Non-pigmented ciliary epithelial cell (primary cell): ENCODE data around the gene AP2A1.
"Not testable (repeated sequence)": the region's sequence is repeated elsewhere in the genome, so short reads cannot be mapped to it uniquely, and the experiment has no call there.

Experiments
- DNase-seq: peaks from one replicate; pipeline ENCODE4 v3.0.0-alpha.2; 2010; ENCODE audit warnings: low read depth

AP2A1 gene

GRCh38 chr19:49766930-49767299 is at the start of gene AP2A1:
AP2A1 (plus strand) TSS chr19:49767001; CDS start chr19:49767134, 133 bp downstream.
- DNase-seq = no peak

DNA sequence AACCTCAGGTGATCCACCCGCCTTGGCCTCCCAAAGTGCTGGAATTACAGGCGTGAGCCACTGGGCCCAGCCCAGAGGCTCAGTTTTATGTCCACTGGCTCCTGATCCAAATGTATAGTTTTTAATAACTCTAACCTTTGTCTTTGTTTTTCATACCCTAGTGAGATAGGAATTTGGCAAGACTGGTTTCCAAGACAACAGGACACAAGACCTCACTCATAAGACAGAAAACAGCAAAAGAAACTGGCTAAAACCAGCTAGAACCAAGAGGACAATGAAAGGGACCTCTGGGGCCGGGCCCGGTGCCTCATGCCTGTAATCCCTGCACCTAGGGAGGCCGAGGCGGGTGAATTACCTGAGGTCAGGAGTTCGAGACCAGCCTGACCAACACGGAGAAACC is 48.3 kb upstream of the AP2A1 start:
- DNase-seq = no peak

DNA sequence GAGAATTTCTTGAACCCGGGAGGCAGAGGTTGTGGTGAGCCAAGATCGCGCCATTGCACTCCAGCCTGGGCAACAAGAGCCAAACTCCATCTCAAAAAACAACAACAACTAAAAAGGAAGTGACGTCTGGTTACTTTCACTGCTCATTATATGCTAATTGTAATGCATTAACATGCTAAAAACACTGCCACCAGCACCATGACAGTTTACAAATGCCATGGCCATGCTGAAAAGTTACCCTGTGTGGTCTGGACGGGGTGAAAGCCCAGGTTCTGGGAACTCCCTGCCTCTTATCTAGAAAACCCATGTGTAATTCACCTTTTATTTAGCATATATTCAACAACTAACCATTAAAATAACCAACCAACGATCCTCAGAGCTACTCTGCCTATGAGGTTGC is 47.8 kb upstream of the AP2A1 start:
- DNase-seq = no peak

DNA sequence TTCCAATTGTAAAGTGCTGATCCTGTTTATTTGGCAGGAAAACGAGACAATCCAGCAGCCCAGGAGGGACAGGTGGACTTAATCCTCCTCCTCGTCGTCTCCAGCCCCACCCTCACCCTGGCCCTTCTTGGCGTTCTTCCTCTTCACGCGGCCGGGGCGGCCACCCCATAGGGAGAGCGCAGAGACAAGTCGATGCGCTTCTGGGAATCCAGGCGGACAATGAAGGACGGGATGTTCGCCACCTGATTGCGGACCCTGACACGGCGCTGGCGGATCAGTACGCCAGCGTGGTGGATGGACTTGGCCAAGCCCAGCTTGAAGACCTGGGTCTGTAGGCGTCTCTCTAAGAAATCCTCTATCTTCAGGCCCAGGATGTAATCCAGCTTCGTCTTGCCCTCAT is 47.4 kb upstream of the AP2A1 start:
- not testable (repeated sequence) for DNase-seq

DNA sequence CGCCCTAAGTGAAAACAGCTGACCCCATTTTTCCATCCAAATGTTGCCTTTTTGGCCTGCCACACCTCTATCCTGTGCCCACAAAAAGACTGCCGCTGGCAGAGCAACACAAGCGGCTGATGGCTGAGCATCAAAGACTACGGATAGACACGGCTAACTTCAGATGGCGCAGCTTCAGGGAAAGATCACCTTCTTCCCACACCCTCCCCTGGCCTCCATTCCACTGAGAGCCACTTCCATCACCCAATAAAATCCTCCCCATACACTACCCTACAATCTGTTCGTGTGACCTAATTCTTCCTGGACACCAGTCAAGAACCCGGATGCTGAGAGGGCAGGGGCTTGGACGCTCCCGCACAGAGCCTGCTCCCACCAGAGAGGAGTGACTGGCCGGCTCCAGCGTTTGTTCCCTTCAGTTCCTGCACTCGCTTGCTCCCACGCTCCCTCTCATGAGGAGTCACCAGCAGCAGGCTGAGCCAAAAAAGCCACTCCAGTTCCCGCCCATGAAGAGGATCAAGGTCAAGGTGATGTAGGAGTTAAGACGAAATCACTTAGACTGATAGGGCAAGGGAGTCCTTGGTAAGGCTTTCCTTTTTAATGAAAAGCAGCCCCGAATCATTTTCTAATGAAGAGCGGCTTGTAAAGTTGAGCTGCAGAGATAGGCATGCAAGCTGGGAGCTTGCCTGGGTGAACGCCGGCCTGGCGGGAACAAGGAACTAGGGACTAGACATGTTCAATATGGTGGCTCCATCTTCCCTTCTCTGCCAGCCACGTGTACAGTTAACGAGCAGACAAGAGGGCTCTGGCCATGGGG is 39.4 kb upstream of the AP2A1 start:
- DNase-seq = no peak

- DNase-seq = no peak
These were observed 36.6 kb upstream of the AP2A1 start for GRCh38 chr19:49730166-49730565.

DNA sequence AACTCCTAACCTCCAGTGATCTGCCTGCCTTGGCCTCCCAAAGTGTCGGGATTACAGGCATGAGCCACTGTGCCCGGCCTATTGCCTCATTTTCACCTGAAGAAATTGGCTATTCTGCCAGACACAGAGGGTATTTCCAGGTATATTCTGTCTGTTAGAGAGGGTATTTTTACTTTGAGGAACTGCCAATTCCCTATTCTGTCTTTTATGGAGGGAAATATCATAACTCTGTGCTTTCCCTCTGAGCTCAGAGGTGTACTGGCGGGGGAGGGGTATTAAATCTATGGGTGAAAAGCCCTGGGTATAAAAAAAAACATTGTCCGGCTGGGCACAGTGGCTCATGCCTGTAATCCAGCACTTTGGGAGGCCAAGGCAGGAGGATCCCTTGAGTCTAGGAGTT is 28.5 kb upstream of the AP2A1 start:
- no peak for DNase-seq

DNA sequence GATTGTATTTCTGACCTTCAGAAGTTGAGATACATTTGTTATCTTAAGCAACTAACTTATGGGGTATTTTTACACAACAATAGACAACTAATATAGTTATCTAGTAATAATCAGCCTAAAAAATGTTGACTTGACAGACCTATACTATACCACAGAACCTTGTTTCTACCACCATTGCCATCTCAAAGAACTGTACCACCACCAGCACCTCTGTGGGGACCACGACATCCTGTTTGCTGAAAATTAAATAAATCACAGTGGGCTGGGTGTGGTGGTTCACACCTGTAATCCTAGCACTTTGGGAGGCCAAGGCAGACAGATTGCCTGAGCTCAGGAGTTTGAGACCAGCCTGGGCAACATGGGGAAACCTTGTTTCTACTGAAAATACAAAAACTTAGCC is 27.7 kb upstream of the AP2A1 start:
- no peak for DNase-seq

- DNase-seq = no peak
These were observed 26.9 kb upstream of the AP2A1 start for GRCh38 chr19:49739933-49740332.

DNA sequence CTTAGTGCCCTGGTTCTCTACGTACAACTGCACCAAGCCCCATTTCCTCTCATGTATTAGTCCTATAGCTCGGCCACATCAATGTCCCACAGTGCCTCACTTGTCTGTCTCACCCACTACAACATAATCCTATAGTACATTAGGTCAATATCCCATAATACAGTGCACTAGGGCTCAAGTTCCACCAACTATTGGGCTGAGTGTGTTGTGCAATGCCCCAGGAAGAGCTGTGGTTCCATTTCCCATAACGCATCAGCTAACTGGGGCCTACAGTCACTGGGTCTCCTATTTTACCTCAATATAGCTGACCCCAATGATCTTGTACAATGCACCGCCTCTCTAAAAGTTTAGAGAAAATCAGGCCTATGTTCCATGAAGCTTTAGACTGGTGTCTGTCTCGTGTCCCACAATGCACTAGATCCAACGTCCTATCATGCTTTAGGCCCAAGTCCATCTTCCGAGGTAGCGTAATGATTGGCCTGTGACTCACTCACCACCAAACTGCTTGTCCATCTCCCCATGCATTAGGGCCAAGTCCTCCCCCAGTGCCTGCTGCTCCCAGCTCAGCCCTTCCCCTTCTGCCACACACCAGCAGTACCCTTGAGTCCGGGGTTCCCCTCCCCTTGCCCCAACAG is 25.5 kb upstream of the AP2A1 start:
- DNase-seq = no peak

GRCh38 chr19:49744946-49745381 is 21.8 kb upstream of the AP2A1 start:
- DNase-seq = no peak

GRCh38 chr19:49746206-49746958 is 20.4 kb upstream of the AP2A1 start:
- DNase-seq = no peak

GRCh38 chr19:49749055-49749716 is 17.6 kb upstream of the AP2A1 start:
- DNase-seq = no peak

- DNase-seq = no peak
These were observed 17.0 kb upstream of the AP2A1 start for GRCh38 chr19:49749771-49750170.

- DNase-seq = no peak
These were observed 14.1 kb upstream of the AP2A1 start for GRCh38 chr19:49752701-49753100.

DNA sequence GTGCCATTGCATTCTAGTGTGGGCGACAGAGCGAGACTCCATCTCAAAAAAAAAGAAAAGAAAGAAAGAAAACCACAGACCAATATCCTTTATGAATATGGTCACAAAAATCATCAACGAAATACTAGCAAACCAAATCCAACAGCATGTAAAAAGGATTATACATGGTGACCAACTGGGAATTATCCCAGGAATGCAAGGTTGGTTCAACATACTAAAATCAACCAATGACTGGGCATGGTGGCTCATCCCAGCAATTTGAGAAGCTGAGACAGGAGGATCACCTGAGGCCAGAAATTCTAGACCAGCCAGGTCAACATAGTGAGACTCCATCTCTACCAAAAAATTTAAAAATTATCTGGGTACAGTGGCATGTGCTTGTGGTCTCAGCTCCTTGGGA is 10.8 kb upstream of the AP2A1 start:
- no peak for DNase-seq

- no peak for DNase-seq
These were observed 8.5 kb upstream of the AP2A1 start for GRCh38 chr19:49758292-49758691.

DNA sequence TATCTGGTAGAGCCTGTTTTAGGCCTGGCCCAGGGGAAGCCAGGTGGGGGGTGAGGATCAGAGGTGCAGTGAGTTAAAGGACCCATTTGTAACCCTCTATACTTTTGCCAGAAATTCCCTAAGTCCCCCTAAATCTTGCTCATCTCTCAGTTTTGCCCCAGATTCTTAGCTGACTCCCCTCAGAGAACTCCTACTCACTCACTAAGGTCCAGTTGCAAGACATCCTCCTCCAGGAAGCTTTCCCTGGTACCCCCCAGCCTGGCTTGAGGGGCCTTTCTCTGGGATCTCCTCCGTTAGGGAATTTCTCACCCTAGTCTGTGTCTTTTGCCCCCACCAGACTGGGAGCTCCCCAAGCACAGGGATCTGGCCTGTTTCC is 5.6 kb upstream of the AP2A1 start:
- no peak for DNase-seq

DNA sequence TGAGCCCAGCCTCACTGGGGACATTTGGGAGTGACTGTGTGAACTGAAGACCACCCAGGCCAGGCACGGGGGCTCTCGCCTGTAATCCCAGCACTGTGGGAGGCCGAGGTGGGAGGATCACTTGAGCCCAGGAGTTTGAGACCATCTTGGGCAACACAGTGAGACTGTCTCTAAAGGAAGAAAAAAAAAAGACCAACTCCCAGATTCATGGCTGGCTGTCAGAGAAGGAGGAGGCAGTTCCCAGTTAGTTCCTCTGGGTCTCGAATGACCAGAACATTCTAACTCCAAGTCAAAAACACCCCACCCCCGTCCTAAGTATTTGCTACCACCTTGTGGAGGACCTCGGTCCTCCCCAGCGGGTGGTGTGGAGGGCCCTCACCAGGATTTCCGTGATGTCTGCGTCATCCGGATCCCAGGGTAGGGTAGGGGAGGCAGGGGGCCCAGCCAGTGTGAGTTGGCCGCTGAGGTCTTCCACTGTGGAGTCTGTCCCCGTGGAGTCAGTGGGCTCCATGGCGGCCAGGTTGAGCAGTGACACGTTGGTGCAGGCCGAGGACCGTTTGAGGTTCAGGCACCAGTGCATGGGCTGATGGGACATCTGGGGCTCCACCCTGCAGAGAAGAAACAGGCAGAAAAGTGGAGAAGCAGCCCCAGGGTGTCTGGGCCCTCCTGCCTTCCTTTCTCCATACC is 5.0 kb upstream of the AP2A1 start:
- DNase-seq = no peak

DNA sequence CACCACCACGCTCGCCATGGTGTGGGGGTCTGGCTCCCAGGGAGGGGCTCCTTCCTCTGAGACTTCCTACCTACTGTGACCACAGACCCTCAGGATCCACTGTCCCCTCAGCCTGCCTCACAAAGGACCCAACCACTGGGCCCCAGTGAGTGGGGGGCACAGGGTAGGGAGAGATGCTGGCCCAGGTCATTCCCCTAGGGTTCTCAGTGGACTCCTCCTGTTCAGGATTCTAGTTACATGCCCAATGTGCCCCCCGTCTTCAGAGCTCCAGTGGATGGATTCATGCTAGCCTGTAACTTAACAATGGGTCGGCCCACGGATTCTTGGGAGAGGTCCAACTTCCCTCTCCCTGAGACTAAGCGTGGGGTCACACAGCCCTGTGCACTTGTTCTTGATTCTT is 3.6 kb upstream of the AP2A1 start, which contains the start of gene TSKS:
TSKS (minus strand) TSS at position 77 of the 400 bp plus-strand sequence; CDS start at position 18, 59 bp downstream.
- DNase-seq = no peak

GRCh38 chr19:49764341-49764740 is 2.5 kb upstream of the AP2A1 start:
- no peak for DNase-seq
